Measurements from ENCODE around the gene ZP3.
"Not testable (repeated sequence)": the region's sequence is repeated elsewhere in the genome, so short reads cannot be mapped to it uniquely, and the experiment has no call there.

DNA sequence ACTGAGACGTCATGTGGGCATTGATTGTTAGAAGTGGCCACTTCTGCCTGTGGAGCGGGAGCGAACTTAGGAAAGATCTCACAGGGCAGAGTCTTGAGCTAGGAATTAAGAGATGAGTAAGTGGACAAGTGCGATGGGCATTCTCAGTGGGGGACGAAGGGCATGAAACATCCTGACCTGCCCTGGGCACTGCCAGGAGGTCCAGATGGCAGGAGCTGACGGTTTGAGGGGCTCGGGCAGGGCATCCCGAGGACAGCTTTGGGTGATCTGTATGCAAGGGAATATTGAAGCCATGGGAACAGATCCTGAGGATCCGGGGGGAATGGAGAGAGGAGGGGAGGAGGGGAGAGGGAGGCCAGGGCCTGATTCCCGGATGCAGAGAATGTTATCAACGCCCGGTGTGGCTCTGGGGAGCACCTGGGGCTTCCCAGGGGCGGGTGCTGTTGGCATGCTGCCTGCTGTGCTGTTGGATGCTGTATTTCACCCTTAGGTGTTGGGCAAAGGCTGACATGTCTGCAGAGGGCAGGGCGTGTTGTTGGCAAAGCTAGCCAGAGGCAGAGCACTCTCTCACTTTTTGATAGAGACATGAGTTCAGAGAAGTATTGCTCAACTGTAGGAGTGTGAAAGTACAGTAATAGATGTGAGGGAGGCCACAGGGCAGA, 43.1 kb downstream of the ZP3 start:
- TF ChIP-seq, protein P1, sequence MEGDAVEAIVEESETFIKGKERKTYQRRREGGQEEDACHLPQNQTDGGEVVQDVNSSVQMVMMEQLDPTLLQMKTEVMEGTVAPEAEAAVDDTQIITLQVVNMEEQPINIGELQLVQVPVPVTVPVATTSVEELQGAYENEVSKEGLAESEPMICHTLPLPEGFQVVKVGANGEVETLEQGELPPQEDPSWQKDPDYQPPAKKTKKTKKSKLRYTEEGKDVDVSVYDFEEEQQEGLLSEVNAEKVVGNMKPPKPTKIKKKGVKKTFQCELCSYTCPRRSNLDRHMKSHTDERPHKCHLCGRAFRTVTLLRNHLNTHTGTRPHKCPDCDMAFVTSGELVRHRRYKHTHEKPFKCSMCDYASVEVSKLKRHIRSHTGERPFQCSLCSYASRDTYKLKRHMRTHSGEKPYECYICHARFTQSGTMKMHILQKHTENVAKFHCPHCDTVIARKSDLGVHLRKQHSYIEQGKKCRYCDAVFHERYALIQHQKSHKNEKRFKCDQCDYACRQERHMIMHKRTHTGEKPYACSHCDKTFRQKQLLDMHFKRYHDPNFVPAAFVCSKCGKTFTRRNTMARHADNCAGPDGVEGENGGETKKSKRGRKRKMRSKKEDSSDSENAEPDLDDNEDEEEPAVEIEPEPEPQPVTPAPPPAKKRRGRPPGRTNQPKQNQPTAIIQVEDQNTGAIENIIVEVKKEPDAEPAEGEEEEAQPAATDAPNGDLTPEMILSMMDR (IDR thresholded peaks at IDR 0.05) = not testable (repeated sequence)
- TF ChIP-seq POLR2A (IDR thresholded peaks at IDR 0.05; ENCODE audit: low read depth); EP300 (IDR thresholded peaks at IDR 0.05); POLR2AphosphoS5 (IDR thresholded peaks at IDR 0.05): not testable (repeated sequence)
